ENCODE measurements around the gene MANBA. TPM values are rescaled to one million over a fixed set of nuclear protein-coding genes. Genes with fewer than 3 reads are reported as not detected.
A peak's percentile ranks its signal among the peaks of the same experiment; 100 is the strongest.

MANBA gene
- polyA plus RNA-seq, 3 donors: 80.8 to 94.4 (median 88.7) TPM

DNA sequence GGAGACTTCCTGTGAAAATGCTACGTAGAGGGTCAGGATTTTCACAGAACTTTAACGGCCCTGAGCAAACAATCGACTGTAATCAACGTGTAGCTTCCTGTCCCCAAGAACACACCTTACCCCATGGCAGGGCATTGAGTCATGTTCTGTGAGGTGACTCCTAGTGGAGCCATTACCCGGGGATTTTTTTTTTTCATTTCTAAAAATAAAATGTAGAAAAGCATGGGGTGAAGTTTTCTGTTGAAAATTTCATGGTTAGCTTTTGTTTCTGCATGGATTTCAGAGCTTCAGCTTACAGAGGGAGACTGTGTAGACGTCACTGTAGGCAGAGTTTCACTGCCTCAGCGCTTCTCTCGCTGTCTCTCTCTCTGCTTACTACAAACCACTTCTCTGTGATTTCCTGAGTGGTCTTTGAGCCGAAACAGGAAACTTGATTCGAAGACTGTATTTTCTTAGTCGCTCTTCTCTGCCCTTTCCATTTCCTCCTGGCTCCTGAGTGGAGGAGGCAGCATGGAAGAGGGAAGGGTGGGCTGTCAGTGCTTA lies 147.9 kb downstream of the MANBA start:
- Mint-ChIP-seq H3K4me1 (no peaks in the 10 kb centered on the region), H3K27me3 (ENCODE audit: low read depth in 3 of 3) (no peaks in the 10 kb centered on the region), H3K9me3 (peaks cover 0 to 3% (median 0%) of the 10 kb centered on the region in 7 donors), H3K36me3 (peaks cover 90 to 91% of the 10 kb centered on the region in 2 donors), H3K27ac (peak overlapping the region in 3 of 7 donors; percentile 16 to 84 (median 55)), H3K4me3 (no peak overlapping the region)
- no peak overlapping the region for H2AFZ ChIP-seq (ENCODE audit: insufficient read depth, low read depth, low read length, poor library complexity, severe bottlenecking)
- intact Hi-C loops (cut with micrococcal nuclease): no loop called here
- H3K9me3 ChIP-seq (replicated peaks in 1 of 2; ENCODE audit: control insufficient read depth in 1 of 2, insufficient read depth in 1 of 2, low read length in 2 of 2): no peaks in the 10 kb centered on the region
- H3K4me1 ChIP-seq (ENCODE audit: control insufficient read depth in 1 of 2, insufficient read depth in 2 of 2, low read length in 2 of 2): no peaks in the 10 kb centered on the region
- H4K20me1 ChIP-seq (ENCODE audit: insufficient read depth, low read length): peaks cover 4% of the 10 kb centered on the region
- H3K79me2 ChIP-seq (ENCODE audit: insufficient read depth, low read length): no peaks in the 10 kb centered on the region
- H3K27ac ChIP-seq (ENCODE audit: low read depth in 1 of 2, low read length in 2 of 2): peak overlapping the region in 1 of 2 donors; percentile 44
- 17% methylated on average over 2 of the region's 11 CpGs for WGBS (ENCODE audit: insufficient coverage)
- H3K36me3 ChIP-seq (replicated peaks in 1 of 2; ENCODE audit: control insufficient read depth in 1 of 2, insufficient read depth in 2 of 2, low read length in 2 of 2): peaks cover 95 to 97% of the 10 kb centered on the region in 2 donors
- H3K27me3 ChIP-seq (ENCODE audit: control insufficient read depth in 2 of 2, insufficient read depth in 2 of 2, low read length in 2 of 2): no peaks in the 10 kb centered on the region
- no peak overlapping the region for H3K4me2 ChIP-seq (replicated peaks; ENCODE audit: extremely low read depth, low read length, poor library complexity, severe bottlenecking)
- TF ChIP-seq CTCF (IDR thresholded peaks at IDR 0.05): no peak
- DNase-seq: no peak
- no peak overlapping the region for H3K4me3 ChIP-seq (replicated peaks in 1 of 3; ENCODE audit: low read depth in 2 of 3, low read length in 3 of 3)
- H3K9ac ChIP-seq (ENCODE audit: insufficient read depth, low read length, poor library complexity, severe bottlenecking): no peak overlapping the region

- peaks cover 94% of the 10 kb centered on the region in 2 donors for H3K36me3 Mint-ChIP-seq
- no peaks in the 10 kb centered on the region for H3K4me1 Mint-ChIP-seq
- no peak overlapping the region for H2AFZ ChIP-seq (ENCODE audit: insufficient read depth, low read depth, low read length, poor library complexity, severe bottlenecking)
- no peaks in the 10 kb centered on the region for H3K27me3 ChIP-seq (ENCODE audit: control insufficient read depth in 2 of 2, insufficient read depth in 2 of 2, low read length in 2 of 2)
- intact Hi-C loops (cut with micrococcal nuclease): no loop called here
- peak overlapping the region in 2 of 7 donors; percentile 16 to 67 for H3K27ac Mint-ChIP-seq
- no peak overlapping the region for H3K9ac ChIP-seq (ENCODE audit: insufficient read depth, low read length, poor library complexity, severe bottlenecking)
- H3K4me1 ChIP-seq (ENCODE audit: control insufficient read depth in 1 of 2, insufficient read depth in 2 of 2, low read length in 2 of 2): no peaks in the 10 kb centered on the region
- H3K9me3 ChIP-seq (replicated peaks in 1 of 2; ENCODE audit: control insufficient read depth in 1 of 2, insufficient read depth in 1 of 2, low read length in 2 of 2): no peaks in the 10 kb centered on the region
- no peaks in the 10 kb centered on the region for H3K79me2 ChIP-seq (ENCODE audit: insufficient read depth, low read length)
- no CpG with 5 or more reads among the region's 2 CpGs for WGBS (ENCODE audit: insufficient coverage)
- peaks cover 4% of the 10 kb centered on the region for H4K20me1 ChIP-seq (ENCODE audit: insufficient read depth, low read length)
- no peak overlapping the region for H3K27ac ChIP-seq (ENCODE audit: low read depth in 1 of 2, low read length in 2 of 2)
- no peak overlapping the region for H3K4me3 Mint-ChIP-seq
- H3K4me2 ChIP-seq (replicated peaks; ENCODE audit: extremely low read depth, low read length, poor library complexity, severe bottlenecking): no peak overlapping the region
- no peaks in the 10 kb centered on the region for H3K27me3 Mint-ChIP-seq (ENCODE audit: low read depth in 3 of 3)
- no peaks in the 10 kb centered on the region for H3K9me3 Mint-ChIP-seq
- DNase-seq: no peak
- peaks cover 99 to 100% of the 10 kb centered on the region in 2 donors for H3K36me3 ChIP-seq (replicated peaks in 1 of 2; ENCODE audit: control insufficient read depth in 1 of 2, insufficient read depth in 2 of 2, low read length in 2 of 2)
- no peak overlapping the region for H3K4me3 ChIP-seq (replicated peaks in 1 of 3; ENCODE audit: low read depth in 2 of 3, low read length in 3 of 3)
- no peak for TF ChIP-seq CTCF (IDR thresholded peaks at IDR 0.05)
Measured at GRCh38 chr4:102612210-102612609, 148.6 kb downstream of the MANBA start.
